WTC11 (cell line): ENCODE results near the gene CMTM2. TPM values are rescaled to one million over a fixed set of nuclear protein-coding genes. Genes with fewer than 3 reads are reported as not detected.

Source experiments
- ATAC-seq: fragments of 200-7000 bp; cut with Tn5 transposase; 2 replicates; pipeline ENCODE4 v1.10.0; 2021; ENCODE audit warnings: mild to moderate bottlenecking, moderate library complexity
- CTCF ChIA-PET: fragments of 300-600 bp; sonication (Branson Sonifier 250); formaldehyde crosslinking; loops from one replicate; lab custom pipeline; 2021; ENCODE audit warnings: antibody characterized with exemption; lab: Charles Lee
- POLR2A ChIA-PET: fragments of 350-600 bp; sonication (Branson Sonifier 250); formaldehyde crosslinking; loops from one replicate; lab custom pipeline; 2021; ENCODE audit warnings: antibody characterized with exemption; lab: Charles Lee
- DNase-seq: peaks from one replicate; pipeline ENCODE4 v3.0.0; 2021; ENCODE audit warnings: low spot score
- H3K27ac Mint-ChIP-seq: 2 replicates; pipeline ENCODE4 v1.8.0; 2021; ENCODE audit warnings: mixed read lengths
- H3K27me3 Mint-ChIP-seq: 2 replicates; pipeline ENCODE4 v1.8.0; 2021; ENCODE audit warnings: low read depth, mild to moderate bottlenecking, moderate library complexity, mixed read lengths
- H3K36me3 Mint-ChIP-seq: 2 replicates; pipeline ENCODE4 v1.8.0; 2021; ENCODE audit warnings: mixed read lengths
- H3K4me1 Mint-ChIP-seq: 2 replicates; pipeline ENCODE4 v1.8.0; 2022; ENCODE audit warnings: mixed read lengths
- H3K4me3 Mint-ChIP-seq: 2 replicates; pipeline ENCODE4 v1.8.0; 2021; ENCODE audit warnings: mild to moderate bottlenecking, moderate library complexity, mixed read lengths
- H3K9me3 Mint-ChIP-seq: 2 replicates; pipeline ENCODE4 v1.8.0; 2021; ENCODE audit warnings: mixed read lengths
- ARID4B ChIP-seq: sonication (generic); formaldehyde crosslinking; IDR thresholded peaks from 2 replicates; pipeline ENCODE4 v1.8.0; 2023; ENCODE audit warnings: missing genetic modification reagents, mild to moderate bottlenecking, borderline replicate concordance
- ATF2 ChIP-seq: sonication (generic); formaldehyde crosslinking; IDR thresholded peaks from 2 replicates; pipeline ENCODE4 v1.8.1; 2022; ENCODE audit warnings: low read depth, missing genetic modification reagents, borderline replicate concordance
- GTF2I ChIP-seq: fragments of 250-450 bp; sonication (Bioruptor Pico); conservative IDR thresholded peaks from 2 replicates; pipeline ENCODE4 v1.4.0; 2021; ENCODE audit warnings: mild to moderate bottlenecking
- NR3C1 ChIP-seq: sonication (generic); formaldehyde crosslinking; conservative IDR thresholded peaks from 2 replicates; pipeline ENCODE4 v1.8.1; 2023; ENCODE audit warnings: low read depth, mild to moderate bottlenecking, missing genetic modification reagents
- OVOL2 ChIP-seq: fragments of 250-450 bp; sonication (Bioruptor Pico); IDR thresholded peaks from 2 replicates; pipeline ENCODE4 v1.9.0; 2021; ENCODE audit warnings: mild to moderate bottlenecking, borderline replicate concordance
- RORB ChIP-seq: fragments of 250-450 bp; sonication (Bioruptor Pico); IDR thresholded peaks from 2 replicates; pipeline ENCODE4 v1.9.0; 2021; ENCODE audit warnings: mild to moderate bottlenecking
- SMAD3 ChIP-seq: sonication (generic); formaldehyde crosslinking; IDR thresholded peaks from 2 replicates; pipeline ENCODE4 v1.8.0; 2022; ENCODE audit warnings: missing genetic modification reagents, mild to moderate bottlenecking, borderline replicate concordance
- SMAD4 ChIP-seq: sonication (generic); formaldehyde crosslinking; IDR thresholded peaks from 2 replicates; pipeline ENCODE4 v1.8.0; 2022; ENCODE audit warnings: mild to moderate bottlenecking, missing genetic modification reagents
- SP1 ChIP-seq: sonication (generic); formaldehyde crosslinking; conservative IDR thresholded peaks from 2 replicates; pipeline ENCODE4 v1.8.1; 2022; ENCODE audit warnings: missing genetic modification reagents
- STAT6 ChIP-seq: sonication (generic); formaldehyde crosslinking; conservative IDR thresholded peaks from 2 replicates; pipeline ENCODE4 v1.8.1; 2023; ENCODE audit warnings: mild to moderate bottlenecking, low read depth, missing genetic modification reagents, moderate library complexity
- ZMAT4 ChIP-seq: fragments of 250-450 bp; sonication (Bioruptor Pico); IDR thresholded peaks from 2 replicates; pipeline ENCODE4 v1.9.0; 2021; ENCODE audit warnings: mild to moderate bottlenecking
- ZNF281 ChIP-seq: sonication (generic); formaldehyde crosslinking; IDR thresholded peaks from 2 replicates; pipeline ENCODE4 v1.8.0; 2023; ENCODE audit warnings: mild to moderate bottlenecking, missing genetic modification reagents
- ZNF317 ChIP-seq: sonication (generic); formaldehyde crosslinking; IDR thresholded peaks from 2 replicates; pipeline ENCODE4 v1.8.1; 2023; ENCODE audit warnings: low read depth, mild to moderate bottlenecking, moderate library complexity, missing genetic modification reagents, borderline replicate concordance
- ZNF423 ChIP-seq: fragments of 250-450 bp; sonication (Bioruptor Pico); IDR thresholded peaks from 2 replicates; pipeline ENCODE4 v2.1.2; 2022; ENCODE audit warnings: mild to moderate bottlenecking, moderate library complexity
- ZSCAN18 ChIP-seq: fragments of 250-450 bp; sonication (Bioruptor Pico); IDR thresholded peaks from 2 replicates; pipeline ENCODE4 v2.1.2; 2022; ENCODE audit warnings: mild to moderate bottlenecking, moderate library complexity
- total RNA-seq: library from RNA; stranded (reverse); gene quantifications from 3 replicates; pipeline ENCODE4 v1.2.3, GENCODE V29; 2021

CMTM2 gene
- total RNA-seq, 1 experiment from 2014 or later: not detected

GRCh38 chr16:66612422-66612821, 33.2 kb downstream of the CMTM2 start (continued):
- no peak for TF ChIP-seq ZNF281 (CRISPR knock-in tag)
- TF ChIP-seq SP1 (CRISPR knock-in tag): no peak
- TF ChIP-seq ATF2: no peak

GRCh38 chr16:66614161-66614802, 35.0 kb downstream of the CMTM2 start:
- H3K9me3 Mint-ChIP-seq: no peaks in the 10 kb centered on the region
- no peak for ATAC-seq
- TF ChIP-seq OVOL2 (CRISPR knock-in tag) (no peak), ZSCAN18 (no peak)
- H3K27me3 Mint-ChIP-seq: no peaks in the 10 kb centered on the region
- DNase-seq: no peak
- no peak overlapping the region for H3K27ac Mint-ChIP-seq
- POLR2A ChIA-PET: no interaction called here
- H3K4me1 Mint-ChIP-seq: peaks cover 28% of the 10 kb centered on the region
- H3K4me3 Mint-ChIP-seq: no peak overlapping the region
- CTCF ChIA-PET: no interaction called here
- H3K36me3 Mint-ChIP-seq: peaks cover 51% of the 10 kb centered on the region

GRCh38 chr16:66616169-66616568, 36.9 kb downstream of the CMTM2 start:
- Mint-ChIP-seq H3K9me3 (no peaks in the 10 kb centered on the region), H3K4me1 (peaks cover 28% of the 10 kb centered on the region), H3K36me3 (peaks cover 46% of the 10 kb centered on the region), H3K27me3 (no peaks in the 10 kb centered on the region), H3K27ac (no peak overlapping the region), H3K4me3 (no peak overlapping the region)
- DNase-seq (no peak), ATAC-seq (no peak)
- CTCF ChIA-PET: interaction anchor here (5.1 kb wide), 1 partner anchor 8 kb away, joined by 60 read pairs; no protein-coding TSS in a partner anchor
- POLR2A ChIA-PET: no interaction called here
- TF ChIP-seq STAT6 (CRISPR knock-in tag) (no peak), SMAD4 (CRISPR knock-in tag) (no peak), ATF2 (no peak), SMAD3 (CRISPR knock-in tag) (no peak), GTF2I (CRISPR knock-in tag) (no peak), ARID4B (no peak), ZNF423 (CRISPR knock-in tag) (no peak), ZMAT4 (CRISPR knock-in tag) (no peak), ZNF317 (CRISPR knock-in tag) (no peak), RORB (CRISPR knock-in tag) (no peak), NR3C1 (no peak)
